ENCODE measurements around the gene PRSS50. TPM values are rescaled to one million over a fixed set of nuclear protein-coding genes. Genes with fewer than 3 reads are reported as not detected.

PRSS50 gene
- total and polyA plus RNA-seq, 7 donors: 0.03 to 1.1 (median 0.49) TPM; not detected in 3

DNA sequence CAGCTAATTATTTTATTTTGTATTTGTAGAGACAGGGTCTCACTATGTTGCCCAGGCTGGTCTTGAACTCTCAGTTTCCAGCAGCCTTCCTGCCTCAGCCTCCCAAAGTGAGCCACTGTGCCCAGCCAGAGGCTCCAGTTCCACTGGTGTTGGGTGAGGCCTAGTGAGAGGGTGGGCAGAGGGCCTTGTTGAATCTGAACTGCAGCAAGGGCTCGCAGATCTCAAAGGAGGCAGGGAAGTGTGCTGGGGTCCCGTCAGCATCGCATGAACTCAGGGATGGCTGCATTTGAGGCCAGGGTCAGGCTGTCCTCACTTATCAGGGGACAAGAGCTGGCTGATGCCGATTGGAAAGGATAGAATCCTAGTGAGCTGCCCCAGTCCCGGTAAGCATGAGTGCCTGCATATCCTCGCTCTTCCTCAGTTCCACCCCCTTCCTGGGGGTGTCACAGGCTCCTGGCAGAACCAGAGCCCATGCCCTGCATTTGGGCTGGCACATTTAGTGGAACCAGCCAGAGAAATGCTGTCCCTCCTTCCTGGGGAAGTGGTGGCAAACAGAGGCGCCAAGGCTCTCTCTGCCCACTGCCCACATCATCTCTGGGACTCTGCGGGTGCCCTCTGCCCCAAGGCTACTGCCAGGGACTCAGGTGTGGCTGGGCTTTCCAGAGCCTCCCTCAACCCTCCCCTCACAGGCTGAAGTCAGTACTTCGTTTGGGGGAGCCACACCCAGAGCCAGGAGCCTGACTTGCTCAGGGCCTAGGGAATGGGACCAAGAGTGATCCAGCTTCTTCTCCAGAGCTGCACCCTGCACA, 48.3 kb downstream of the PRSS50 start:
- no peaks in the 10 kb centered on the region for H3K27me3 ChIP-seq
- peaks cover 0 to 14% (median 8%) of the 10 kb centered on the region in 4 donors for H3K4me1 ChIP-seq
- no peaks in the 10 kb centered on the region for H3K9me3 ChIP-seq
- TF ChIP-seq, protein P1, sequence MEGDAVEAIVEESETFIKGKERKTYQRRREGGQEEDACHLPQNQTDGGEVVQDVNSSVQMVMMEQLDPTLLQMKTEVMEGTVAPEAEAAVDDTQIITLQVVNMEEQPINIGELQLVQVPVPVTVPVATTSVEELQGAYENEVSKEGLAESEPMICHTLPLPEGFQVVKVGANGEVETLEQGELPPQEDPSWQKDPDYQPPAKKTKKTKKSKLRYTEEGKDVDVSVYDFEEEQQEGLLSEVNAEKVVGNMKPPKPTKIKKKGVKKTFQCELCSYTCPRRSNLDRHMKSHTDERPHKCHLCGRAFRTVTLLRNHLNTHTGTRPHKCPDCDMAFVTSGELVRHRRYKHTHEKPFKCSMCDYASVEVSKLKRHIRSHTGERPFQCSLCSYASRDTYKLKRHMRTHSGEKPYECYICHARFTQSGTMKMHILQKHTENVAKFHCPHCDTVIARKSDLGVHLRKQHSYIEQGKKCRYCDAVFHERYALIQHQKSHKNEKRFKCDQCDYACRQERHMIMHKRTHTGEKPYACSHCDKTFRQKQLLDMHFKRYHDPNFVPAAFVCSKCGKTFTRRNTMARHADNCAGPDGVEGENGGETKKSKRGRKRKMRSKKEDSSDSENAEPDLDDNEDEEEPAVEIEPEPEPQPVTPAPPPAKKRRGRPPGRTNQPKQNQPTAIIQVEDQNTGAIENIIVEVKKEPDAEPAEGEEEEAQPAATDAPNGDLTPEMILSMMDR (IDR thresholded peaks at IDR 0.05): no peak
- TF ChIP-seq EP300 (IDR thresholded peaks at IDR 0.05): no peak
- TF ChIP-seq POLR2A (IDR thresholded peaks at IDR 0.05): no peak
- no peak for TF ChIP-seq POLR2AphosphoS5 (IDR thresholded peaks at IDR 0.05)
- 76 to 86% methylated on average over 9 of the region's 9 CpGs for WGBS, 2 donors
- intact Hi-C loops (cut with DNase I): no loop called here
- H3K36me3 ChIP-seq: no peaks in the 10 kb centered on the region
- no peak overlapping the region for H3K27ac ChIP-seq
- DNase-seq: peak; percentile 47
- no peak overlapping the region for H3K4me3 ChIP-seq

- Histone ChIP-seq H3K36me3 (no peaks in the 10 kb centered on the region), H3K4me1 (peaks cover 0 to 16% (median 9%) of the 10 kb centered on the region in 4 donors), H3K27me3 (no peaks in the 10 kb centered on the region), H3K9me3 (no peaks in the 10 kb centered on the region), H3K4me3 (no peak overlapping the region), H3K27ac (no peak overlapping the region)
- intact Hi-C loops (cut with DNase I): no loop called here
- 64 to 88% methylated on average over 2 of the region's 2 CpGs for WGBS, 2 donors
- DNase-seq: peak; percentile 44
- no peak for TF ChIP-seq POLR2AphosphoS5 (IDR thresholded peaks at IDR 0.05)
- TF ChIP-seq, protein P1 (IDR thresholded peaks at IDR 0.05): no peak
- no peak for TF ChIP-seq POLR2A (IDR thresholded peaks at IDR 0.05)
- TF ChIP-seq EP300 (IDR thresholded peaks at IDR 0.05): no peak
Measured at GRCh38 chr3:46668591-46668990, 49.1 kb downstream of the PRSS50 start.

- H3K36me3 ChIP-seq: no peaks in the 10 kb centered on the region
- no peak overlapping the region for H3K4me3 ChIP-seq
- no peaks in the 10 kb centered on the region for H3K9me3 ChIP-seq
- H3K4me1 ChIP-seq: peaks cover 0 to 21% (median 11%) of the 10 kb centered on the region in 4 donors
- TF ChIP-seq EP300 (IDR thresholded peaks at IDR 0.05) (no peak), POLR2AphosphoS5 (IDR thresholded peaks at IDR 0.05) (no peak), POLR2A (IDR thresholded peaks at IDR 0.05) (no peak)
- TF ChIP-seq, protein P1 (IDR thresholded peaks at IDR 0.05): no peak
- intact Hi-C loops (cut with DNase I): no loop called here
- peak; percentile 47 for DNase-seq
- no peaks in the 10 kb centered on the region for H3K27me3 ChIP-seq
- 45 to 74% methylated on average over 8 of the region's 8 CpGs for WGBS, 2 donors
- H3K27ac ChIP-seq: no peak overlapping the region
Measured at GRCh38 chr3:46668116-46668515, 49.6 kb downstream of the PRSS50 start.

DNA sequence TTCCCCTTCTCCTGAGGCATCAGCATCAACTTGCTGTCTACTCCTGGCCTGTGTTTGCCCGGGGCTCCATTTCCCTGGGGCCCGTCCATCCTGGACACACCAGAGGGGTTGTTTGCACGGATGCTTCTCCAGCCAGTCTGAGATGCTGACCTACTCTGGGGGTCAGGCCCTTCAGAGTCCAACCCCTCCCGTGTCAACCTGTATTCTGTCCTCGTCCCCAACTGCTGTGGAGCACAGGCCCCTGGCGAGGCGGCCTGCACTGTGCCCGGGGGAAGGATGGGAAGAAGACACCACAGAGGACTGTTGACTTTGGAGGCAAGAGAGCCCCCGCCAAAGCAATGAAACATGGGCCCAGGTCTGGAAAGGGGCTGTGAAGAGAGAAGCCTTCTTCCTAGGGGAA, 50.0 kb downstream of the PRSS50 start:
- no peaks in the 10 kb centered on the region for H3K9me3 ChIP-seq
- TF ChIP-seq EP300 (IDR thresholded peaks at IDR 0.05): no peak
- TF ChIP-seq POLR2A (IDR thresholded peaks at IDR 0.05): no peak
- TF ChIP-seq, protein P1 (IDR thresholded peaks at IDR 0.05): no peak
- no peak for TF ChIP-seq POLR2AphosphoS5 (IDR thresholded peaks at IDR 0.05)
- no peak overlapping the region for H3K27ac ChIP-seq
- no peak overlapping the region for H3K4me3 ChIP-seq
- DNase-seq: peak; percentile 33
- WGBS, 2 donors: 85 to 91% methylated on average over 9 of the region's 9 CpGs
- H3K36me3 ChIP-seq: no peaks in the 10 kb centered on the region
- H3K4me1 ChIP-seq: peaks cover 0 to 25% (median 11%) of the 10 kb centered on the region in 4 donors
- intact Hi-C loops (cut with DNase I): no loop called here
- H3K27me3 ChIP-seq: no peaks in the 10 kb centered on the region

Data from sigmoid colon (tissue), 7 donors.